Measurements from ENCODE around the gene MORF4L1. TPM values are rescaled to one million over a fixed set of nuclear protein-coding genes. Genes with fewer than 3 reads are reported as not detected.
A peak's percentile ranks its signal among the peaks of the same experiment; 100 is the strongest.
"Not testable (repeated sequence)": the region's sequence is repeated elsewhere in the genome, so short reads cannot be mapped to it uniquely, and the experiment has no call there.

Gene MORF4L1, protein sequence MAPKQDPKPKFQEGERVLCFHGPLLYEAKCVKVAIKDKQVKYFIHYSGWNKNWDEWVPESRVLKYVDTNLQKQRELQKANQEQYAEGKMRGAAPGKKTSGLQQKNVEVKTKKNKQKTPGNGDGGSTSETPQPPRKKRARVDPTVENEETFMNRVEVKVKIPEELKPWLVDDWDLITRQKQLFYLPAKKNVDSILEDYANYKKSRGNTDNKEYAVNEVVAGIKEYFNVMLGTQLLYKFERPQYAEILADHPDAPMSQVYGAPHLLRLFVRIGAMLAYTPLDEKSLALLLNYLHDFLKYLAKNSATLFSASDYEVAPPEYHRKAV
- total RNA-seq (100 to 1,000 TPM; 347 to 402 (median 376) TPM), polyA plus RNA-seq (296 TPM)
- long read RNA-seq, donor 1, transcript MORF4L1-201 (13 exons, 2,359 nt): minor isoform, 12 of 458 reads
- long read RNA-seq, donor 1, transcript MORF4L1-203 (12 exons, 1,880 nt): major isoform, 393 of 458 reads
- long read RNA-seq, donor 1, partial matches to known transcripts: 15 of 458 reads
- long read RNA-seq, donor 1, other reads (novel, unspliced or antisense): 34 of 458 reads
- long read RNA-seq, donor 2, transcript MORF4L1-203 (12 exons, 1,880 nt): major isoform, 141 of 168 reads
- long read RNA-seq, donor 2, partial matches to known transcripts: 12 of 168 reads
- long read RNA-seq, donor 2, other reads (novel, unspliced or antisense): 14 of 168 reads
- long read RNA-seq, donor 3, transcript MORF4L1-201 (13 exons, 2,359 nt): minor isoform, 17 of 700 reads
- long read RNA-seq, donor 3, transcript MORF4L1-203 (12 exons, 1,880 nt): major isoform, 601 of 700 reads
- long read RNA-seq, donor 3, partial matches to known transcripts: 50 of 700 reads
- long read RNA-seq, donor 3, other reads (novel, unspliced or antisense): 25 of 700 reads
- long read RNA-seq, donor 4, transcript MORF4L1-203 (12 exons, 1,880 nt): major isoform, 209 of 243 reads
- long read RNA-seq, donor 4, transcript MORF4L1-201 (13 exons, 2,359 nt): minor isoform, 5 of 243 reads
- long read RNA-seq, donor 4, partial matches to known transcripts: 7 of 243 reads
- long read RNA-seq, donor 4, other reads (novel, unspliced or antisense): 19 of 243 reads

DNA sequence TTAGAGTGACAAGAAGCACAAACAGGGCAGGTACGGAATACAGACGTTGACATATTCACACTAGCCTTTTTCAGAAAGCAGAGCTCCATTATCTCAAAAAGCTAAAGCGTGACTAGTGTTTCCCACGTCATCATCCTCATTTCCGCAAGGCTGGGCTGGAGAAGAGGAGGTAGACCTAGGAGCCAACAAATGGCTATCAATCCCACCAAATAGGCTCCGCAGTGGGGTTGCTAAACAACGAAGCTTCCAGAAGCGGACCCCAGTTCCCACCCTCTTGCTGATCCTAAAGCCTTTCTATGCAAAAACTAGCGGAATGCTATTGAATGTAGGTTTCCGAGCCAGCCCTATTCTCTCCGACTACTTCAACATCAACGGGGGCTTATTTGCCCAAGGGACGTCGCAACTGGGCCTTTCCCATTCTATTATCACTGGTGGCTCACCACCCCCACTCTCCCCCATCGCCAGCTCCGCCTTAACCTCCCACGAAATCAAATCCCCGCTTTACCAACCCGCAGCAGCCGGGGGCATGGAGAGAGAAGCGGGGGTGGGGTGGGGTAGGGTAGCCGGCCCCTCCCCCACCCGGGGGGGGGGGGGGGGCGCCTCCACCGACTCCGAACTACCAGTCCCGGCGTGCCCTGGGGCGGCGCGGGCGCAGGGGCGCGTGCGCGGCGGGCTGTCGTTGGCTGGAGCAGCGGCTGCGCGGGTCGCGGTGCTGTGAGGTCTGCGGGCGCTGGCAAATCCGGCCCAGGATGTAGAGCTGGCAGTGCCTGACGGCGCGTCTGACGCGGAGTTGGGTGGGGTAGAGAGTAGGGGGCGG is at the start of gene MORF4L1:
Gene MORF4L1, plus strand, starts transcription at position 736 of the 817 bp plus-strand sequence. CDS start 128 bp downstream, outside the sequence.
- DNase-seq (peak; percentile 97 to 99 (median 99)), ATAC-seq (peak; percentile 96)
- intact Hi-C loops (cut with DNase I): loop anchor here in 2 of 4 donors (10.0 kb wide), 1 partner anchor 58 kb away; the partner anchor contains the start of gene ADAMTS7 (in 2 of the 2)
- H3K4me1 ChIP-seq (ENCODE audit: control insufficient read depth, insufficient read depth, low read length): peaks cover 10% of the 10 kb centered on the region
- H3K27ac ChIP-seq (ENCODE audit: low read length): peak within 1 kb of the TSS; percentile 100
- H3K4me3 ChIP-seq (ENCODE audit: low read length): peak within 1 kb of the TSS; percentile 91
- WGBS: 3% methylated on average over 51 of the region's 52 CpGs
- no peaks in the 10 kb centered on the region for H3K27me3 ChIP-seq (ENCODE audit: control insufficient read depth, insufficient read depth)
- no peaks in the 10 kb centered on the region for H3K9me3 ChIP-seq (ENCODE audit: control insufficient read depth, low read length)

DNA sequence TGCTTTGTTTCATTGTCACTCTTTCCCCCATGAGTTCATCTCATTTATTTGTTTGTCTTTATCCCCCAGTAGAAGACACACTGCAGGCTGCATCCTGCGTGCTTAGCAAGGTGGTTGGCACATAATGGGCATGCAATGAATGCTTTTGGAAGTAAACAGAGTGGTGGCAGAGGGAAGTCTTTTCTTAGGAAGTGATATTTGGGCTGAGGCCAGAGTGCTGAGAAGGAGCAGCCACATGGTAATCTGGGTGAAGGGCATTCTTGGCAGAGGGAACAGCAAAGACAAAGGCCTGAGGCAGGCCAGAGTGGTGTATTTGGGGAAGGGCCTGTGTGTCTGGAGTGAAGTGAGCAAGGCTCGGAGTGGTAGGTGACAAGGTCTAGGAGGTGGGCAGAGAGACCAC is 43.8 kb upstream of the MORF4L1 start:
- ATAC-seq (no peak), DNase-seq (no peak)
- Histone ChIP-seq H3K27ac (ENCODE audit: low read length) (no peak overlapping the region), H3K4me1 (ENCODE audit: control insufficient read depth, insufficient read depth, low read length) (peaks cover 7% of the 10 kb centered on the region), H3K9me3 (ENCODE audit: control insufficient read depth, low read length) (no peaks in the 10 kb centered on the region), H3K4me3 (ENCODE audit: low read length) (no peak overlapping the region), H3K27me3 (ENCODE audit: control insufficient read depth, insufficient read depth) (no peaks in the 10 kb centered on the region)
- intact Hi-C loops (cut with DNase I): no loop called here
- WGBS: 61% methylated on average over 2 of the region's 2 CpGs

DNA sequence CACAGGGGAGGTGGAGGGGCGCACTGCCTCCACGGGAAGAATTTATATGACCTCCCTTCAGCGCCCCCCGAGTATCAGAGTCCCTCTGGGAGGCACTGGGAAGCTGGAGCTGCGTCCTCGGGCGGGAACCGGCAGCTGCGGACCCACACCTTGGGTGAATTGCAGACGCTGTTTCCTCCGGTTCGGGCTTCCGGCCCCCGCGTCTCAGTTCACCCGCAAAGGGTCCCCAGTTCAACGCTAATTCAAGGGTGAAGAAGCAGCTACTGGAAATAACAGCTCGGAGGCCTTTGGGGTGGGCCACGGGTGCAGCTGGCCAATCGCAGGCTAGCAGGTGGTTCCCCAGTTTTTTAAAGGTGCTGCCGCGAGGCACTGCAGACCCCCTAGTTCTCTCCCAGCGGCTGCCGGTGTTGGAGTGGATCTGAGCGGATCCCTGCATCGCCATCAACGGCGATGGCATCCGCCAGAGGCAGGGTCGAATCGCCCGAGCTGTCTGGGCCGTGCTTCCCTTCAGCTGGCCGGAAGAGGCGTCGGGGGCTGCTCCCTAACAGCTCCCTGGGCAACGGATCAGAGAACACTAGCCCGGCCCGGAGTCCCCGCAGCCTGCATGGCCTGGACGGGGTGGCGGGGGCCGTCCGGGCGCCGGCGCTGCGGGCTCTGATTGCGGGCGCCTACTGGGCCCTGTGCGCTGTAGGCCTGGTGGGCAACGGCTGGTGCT is 42.0 kb upstream of the MORF4L1 start:
- Histone ChIP-seq H3K27ac (ENCODE audit: low read length) (no peak overlapping the region), H3K27me3 (ENCODE audit: control insufficient read depth, insufficient read depth) (no peaks in the 10 kb centered on the region), H3K4me1 (ENCODE audit: control insufficient read depth, insufficient read depth, low read length) (peaks cover 6% of the 10 kb centered on the region), H3K4me3 (ENCODE audit: low read length) (no peak overlapping the region), H3K9me3 (ENCODE audit: control insufficient read depth, low read length) (no peaks in the 10 kb centered on the region)
- 40% methylated on average over 52 of the region's 52 CpGs for WGBS
- intact Hi-C loops (cut with DNase I): no loop called here
- ATAC-seq (peak; percentile 45 to 58), DNase-seq (peak in 1 of 3 donors; percentile 58)

GRCh38 chr15:78831229-78832207 is 41.2 kb upstream of the MORF4L1 start:
- intact Hi-C loops (cut with DNase I): no loop called here
- 86% methylated on average over 73 of the region's 73 CpGs for WGBS
- H3K27ac ChIP-seq (ENCODE audit: low read length): no peak overlapping the region
- H3K27me3 ChIP-seq (ENCODE audit: control insufficient read depth, insufficient read depth): no peaks in the 10 kb centered on the region
- peak in 1 of 2 donors; percentile 34 for ATAC-seq
- DNase-seq: no peak
- H3K4me1 ChIP-seq (ENCODE audit: control insufficient read depth, insufficient read depth, low read length): peaks cover 4% of the 10 kb centered on the region
- H3K4me3 ChIP-seq (ENCODE audit: low read length): no peak overlapping the region
- H3K9me3 ChIP-seq (ENCODE audit: control insufficient read depth, low read length): no peaks in the 10 kb centered on the region

- H3K4me1 ChIP-seq (ENCODE audit: control insufficient read depth, insufficient read depth, low read length): no peaks in the 10 kb centered on the region
- H3K9me3 ChIP-seq (ENCODE audit: control insufficient read depth, low read length): no peaks in the 10 kb centered on the region
- H3K27me3 ChIP-seq (ENCODE audit: control insufficient read depth, insufficient read depth): no peaks in the 10 kb centered on the region
- WGBS: 94% methylated on average over 1 of the region's 1 CpG
- DNase-seq (no peak), ATAC-seq (no peak)
- intact Hi-C loops (cut with DNase I): no loop called here
- no peak overlapping the region for H3K4me3 ChIP-seq (ENCODE audit: low read length)
- H3K27ac ChIP-seq (ENCODE audit: low read length): no peak overlapping the region
Observed at GRCh38 chr15:78836333-78836732, 36.4 kb upstream of the MORF4L1 start.

- 78% methylated on average over 2 of the region's 2 CpGs for WGBS
- no peak overlapping the region for H3K27ac ChIP-seq (ENCODE audit: low read length)
- no peaks in the 10 kb centered on the region for H3K4me1 ChIP-seq (ENCODE audit: control insufficient read depth, insufficient read depth, low read length)
- DNase-seq (no peak), ATAC-seq (no peak)
- no peaks in the 10 kb centered on the region for H3K27me3 ChIP-seq (ENCODE audit: control insufficient read depth, insufficient read depth)
- intact Hi-C loops (cut with DNase I): no loop called here
- no peaks in the 10 kb centered on the region for H3K9me3 ChIP-seq (ENCODE audit: control insufficient read depth, low read length)
- H3K4me3 ChIP-seq (ENCODE audit: low read length): no peak overlapping the region
Observed at GRCh38 chr15:78837131-78837530, 35.6 kb upstream of the MORF4L1 start.

DNA sequence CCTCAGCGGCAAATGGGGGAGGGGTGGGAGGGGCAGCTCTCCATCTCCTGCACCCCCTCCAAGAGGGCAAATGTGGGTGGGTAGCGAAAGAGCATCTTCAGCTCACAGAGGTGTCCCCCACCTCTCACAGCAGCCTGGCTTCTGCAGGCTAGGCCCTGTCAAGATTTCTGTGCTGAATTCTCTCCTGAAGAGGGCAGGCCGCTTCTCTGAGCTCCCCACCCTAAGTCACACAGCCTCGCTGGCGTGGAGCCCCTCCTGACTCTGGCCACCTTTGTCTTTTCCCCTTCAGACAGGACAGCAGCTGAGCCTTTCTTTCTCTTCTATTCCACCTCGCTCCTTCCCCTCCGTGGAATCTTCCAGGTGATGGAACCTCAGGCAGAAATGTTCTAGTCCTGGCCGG is 35.1 kb upstream of the MORF4L1 start:
- H3K4me1 ChIP-seq (ENCODE audit: control insufficient read depth, insufficient read depth, low read length): no peaks in the 10 kb centered on the region
- H3K4me3 ChIP-seq (ENCODE audit: low read length): no peak overlapping the region
- H3K27me3 ChIP-seq (ENCODE audit: control insufficient read depth, insufficient read depth): no peaks in the 10 kb centered on the region
- H3K9me3 ChIP-seq (ENCODE audit: control insufficient read depth, low read length): no peaks in the 10 kb centered on the region
- ATAC-seq (no peak), DNase-seq (no peak)
- H3K27ac ChIP-seq (ENCODE audit: low read length): no peak overlapping the region
- WGBS: 94% methylated on average over 8 of the region's 8 CpGs
- intact Hi-C loops (cut with DNase I): no loop called here

- H3K4me3 ChIP-seq (ENCODE audit: low read length): no peak overlapping the region
- no peak overlapping the region for H3K27ac ChIP-seq (ENCODE audit: low read length)
- ATAC-seq (peak; percentile 51 to 64), DNase-seq (peak in 2 of 3 donors; percentile 51 to 73)
- H3K9me3 ChIP-seq (ENCODE audit: control insufficient read depth, low read length): no peaks in the 10 kb centered on the region
- intact Hi-C loops (cut with DNase I): no loop called here
- WGBS: 67% methylated on average over 3 of the region's 3 CpGs
- H3K27me3 ChIP-seq (ENCODE audit: control insufficient read depth, insufficient read depth): no peaks in the 10 kb centered on the region
- H3K4me1 ChIP-seq (ENCODE audit: control insufficient read depth, insufficient read depth, low read length): no peaks in the 10 kb centered on the region
Observed at GRCh38 chr15:78838489-78838888, 34.2 kb upstream of the MORF4L1 start.

DNA sequence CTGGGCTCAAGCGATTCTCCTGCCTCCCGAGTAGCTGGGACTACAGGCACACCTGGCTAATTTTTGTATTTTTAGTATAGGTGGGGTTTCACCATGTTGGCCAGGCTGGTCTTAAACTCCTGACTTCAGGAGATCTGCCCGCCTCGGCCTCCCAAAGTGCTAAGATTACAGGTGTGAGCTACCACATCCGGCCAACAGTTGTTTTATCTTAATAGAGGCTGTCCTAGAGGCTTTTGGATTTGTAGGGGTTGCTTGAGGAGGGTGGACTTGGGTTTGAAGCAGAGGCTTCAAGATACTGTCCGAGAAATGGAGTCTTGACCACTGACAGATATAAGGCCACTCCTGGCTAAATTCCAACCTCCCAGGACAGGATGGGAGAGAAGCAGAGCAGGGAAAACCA is 33.5 kb upstream of the MORF4L1 start:
- H3K9me3 ChIP-seq (ENCODE audit: control insufficient read depth, low read length); H3K27ac ChIP-seq (ENCODE audit: low read length); H3K4me3 ChIP-seq (ENCODE audit: low read length); DNase-seq; H3K27me3 ChIP-seq (ENCODE audit: control insufficient read depth, insufficient read depth); ATAC-seq; intact Hi-C loops (cut with DNase I); H3K4me1 ChIP-seq (ENCODE audit: control insufficient read depth, insufficient read depth, low read length): not testable (repeated sequence)
- 93% methylated on average over 6 of the region's 6 CpGs for WGBS

Measured in right cardiac atrium (tissue), 5 donors.